NCI-H524 treated with DMSO at 0.1 percent for 48 hours (cell line): ENCODE results near the gene RTN4.

ENCODE experiments used
- DNase-seq: peaks from one replicate; lab custom pipeline; 2025; lab: John Stamatoyannopoulos, UW

Gene RTN4

DNA sequence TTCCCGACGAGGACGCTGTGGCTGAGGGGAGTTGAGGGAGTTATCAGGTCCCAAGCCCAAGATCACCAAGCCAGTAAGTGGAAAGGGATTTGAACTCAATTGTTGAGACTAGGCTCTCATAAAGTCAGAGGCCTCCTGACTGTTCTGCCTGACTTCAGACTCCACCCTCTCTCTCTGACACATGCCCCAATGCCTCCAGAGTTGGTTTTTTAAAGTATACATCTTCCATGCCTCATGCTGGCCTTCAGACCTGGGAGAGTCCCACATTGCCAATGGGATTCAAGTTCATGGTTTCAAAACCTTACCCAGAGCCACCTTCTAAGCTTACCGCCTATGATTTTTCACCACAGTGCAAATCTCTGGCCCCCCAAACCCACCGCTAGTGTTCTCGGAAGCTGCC lies 100.8 kb downstream of the RTN4 start:
- no peak for DNase-seq

DNA sequence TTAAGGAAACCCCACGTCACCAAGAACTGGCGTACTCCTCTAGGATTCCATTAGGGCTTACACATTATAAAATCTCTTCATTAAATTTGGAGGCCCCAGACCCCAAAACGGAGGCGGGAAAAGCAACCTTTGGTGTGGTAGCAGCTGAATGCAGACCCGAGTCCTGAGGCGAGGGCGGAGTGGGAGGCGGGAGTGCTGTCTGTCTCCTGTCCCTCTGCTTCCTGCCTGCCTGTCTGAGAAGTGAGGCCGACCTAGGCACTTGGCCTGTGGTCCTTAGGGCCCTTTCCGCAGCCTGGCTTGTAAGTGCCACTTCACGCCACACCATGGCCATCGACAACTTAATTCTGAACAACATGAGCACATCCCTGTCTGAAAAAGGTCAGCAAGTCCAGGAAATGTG lies 102.1 kb downstream of the RTN4 start:
- DNase-seq: no peak

DNA sequence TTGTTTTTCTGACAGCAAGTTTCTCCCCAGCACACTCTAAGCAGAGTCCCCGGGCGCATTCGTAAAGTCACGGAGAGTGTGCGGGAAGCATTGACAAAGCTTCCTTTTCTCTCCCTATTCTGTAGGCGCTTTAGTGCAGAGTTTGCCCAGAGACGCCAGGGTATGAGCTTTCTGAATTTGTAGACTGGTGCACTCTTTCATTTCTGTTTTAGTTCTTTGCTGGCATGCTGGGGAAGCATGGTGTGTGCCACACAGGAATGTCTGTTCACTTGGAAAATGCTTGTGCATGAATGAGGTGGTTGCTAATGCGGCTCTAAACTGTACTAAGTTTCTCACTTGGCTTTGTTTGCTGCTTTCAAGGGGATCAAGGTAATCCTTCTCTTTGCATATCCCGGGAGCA lies 102.6 kb downstream of the RTN4 start:
- DNase-seq: no peak

DNA sequence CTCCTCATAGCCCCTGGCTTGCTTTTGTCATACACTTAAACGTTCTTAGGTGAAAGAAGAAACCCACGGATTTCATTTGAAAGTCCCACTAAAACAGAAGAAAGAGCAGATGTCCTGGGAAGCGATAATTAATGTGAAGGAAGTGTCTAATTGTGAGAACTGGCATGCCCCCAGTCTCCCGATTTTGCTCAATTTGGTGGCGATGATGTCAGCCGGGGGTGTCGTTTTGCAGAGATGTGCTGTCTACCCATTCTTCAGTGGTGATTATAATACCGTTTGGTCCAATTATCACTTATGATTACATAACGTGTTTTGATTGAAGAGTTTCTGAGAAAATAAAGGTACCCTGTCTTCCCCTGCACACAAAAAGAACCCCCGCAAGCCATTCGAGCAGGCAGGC lies 103.1 kb downstream of the RTN4 start:
- DNase-seq: no peak

DNA sequence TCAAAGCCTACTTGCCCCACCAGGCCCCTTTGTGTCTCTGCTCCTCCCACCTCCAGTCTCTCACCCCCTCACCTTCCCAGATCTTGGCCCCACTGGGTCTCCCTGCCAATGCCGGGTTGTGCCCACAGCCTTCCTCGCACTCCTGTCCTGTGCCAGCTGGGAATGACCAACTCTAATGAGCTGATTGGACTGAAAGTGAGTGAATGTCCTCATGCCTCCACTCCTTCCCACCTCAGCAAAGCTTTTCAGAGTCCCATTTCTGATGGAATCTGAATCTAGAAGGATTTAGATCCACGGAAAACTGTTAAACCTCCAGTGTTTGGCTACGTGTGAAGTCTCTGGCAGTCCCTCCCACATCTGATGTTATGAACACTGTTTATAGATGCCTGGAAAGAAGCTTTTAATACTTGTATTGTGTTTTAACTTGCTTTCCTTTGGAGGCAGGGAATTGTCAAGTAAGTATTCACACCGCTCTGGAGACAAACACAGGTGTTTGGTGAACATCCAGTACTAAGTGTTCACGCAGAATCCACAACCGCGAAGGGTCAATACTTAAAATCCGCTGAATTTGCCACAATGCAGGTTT lies 103.9 kb downstream of the RTN4 start:
- no peak for DNase-seq

DNA sequence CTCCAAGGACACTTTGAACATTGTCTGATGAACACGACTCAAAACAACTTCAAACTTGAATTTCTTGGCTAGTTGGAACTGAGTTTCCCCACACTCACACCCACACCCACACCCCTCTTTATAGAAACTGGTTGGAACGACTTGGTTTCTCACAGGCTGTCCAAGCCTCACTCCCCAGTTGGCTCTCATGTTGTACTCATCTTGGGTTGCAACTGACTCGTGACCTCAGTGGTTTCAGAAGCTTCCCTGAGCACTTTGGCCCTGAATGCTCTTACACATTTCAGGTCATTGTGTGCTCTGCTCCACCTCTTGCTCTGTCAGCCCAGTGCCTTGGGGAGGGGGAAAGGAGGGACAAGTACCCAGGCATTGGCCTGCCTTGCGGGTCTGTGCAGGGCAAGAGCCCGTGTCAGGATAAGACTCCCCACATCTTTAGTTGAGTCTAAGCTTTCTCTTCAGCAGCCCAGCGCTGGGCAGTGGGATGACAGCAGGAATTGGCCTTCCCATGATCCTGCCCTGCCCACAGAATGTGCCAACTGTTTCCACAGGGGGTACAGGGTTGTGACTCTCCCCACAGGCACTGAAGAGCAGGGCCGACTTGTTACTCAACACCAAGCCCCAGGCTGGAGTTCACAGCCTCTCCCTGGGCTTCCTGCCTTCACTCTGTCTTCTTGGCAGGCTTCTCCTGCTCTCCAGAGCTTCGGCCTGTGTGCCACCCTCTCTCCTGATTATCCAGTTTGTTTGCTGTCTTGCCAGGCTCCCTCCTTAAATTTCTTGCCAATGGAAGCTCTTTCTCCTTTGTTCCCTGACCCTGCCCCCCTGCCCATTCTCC lies 104.6 kb downstream of the RTN4 start:
- DNase-seq: no peak

DNA sequence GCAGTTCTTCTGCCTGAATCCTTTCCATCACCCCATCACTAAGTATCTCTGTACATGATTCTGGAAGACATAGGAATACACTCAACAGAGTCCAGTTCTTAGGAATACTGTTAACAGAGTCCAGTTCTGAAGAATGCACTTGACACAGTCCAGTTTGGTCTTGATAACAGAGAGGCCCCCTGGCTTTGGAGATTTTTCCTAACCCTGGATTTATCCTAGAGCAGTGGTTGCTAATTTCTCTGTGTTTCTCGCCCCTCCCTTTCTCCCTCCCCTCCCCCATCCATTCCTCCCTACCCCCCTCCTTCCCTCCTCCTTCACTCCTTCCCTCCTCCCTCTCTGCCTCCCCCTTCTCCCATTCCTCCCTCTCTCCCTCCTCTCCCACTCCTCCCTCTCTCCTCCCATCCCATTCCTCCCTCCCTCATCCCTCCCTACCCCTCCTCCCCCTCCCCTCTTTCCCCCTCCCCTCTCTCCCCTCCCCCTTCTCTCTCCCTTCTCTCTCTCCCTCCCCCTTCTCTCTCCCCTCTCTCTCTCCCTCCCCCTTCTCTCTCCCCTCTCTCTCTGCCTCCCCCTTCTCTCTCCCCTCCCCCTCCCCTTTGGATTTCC lies 105.4 kb downstream of the RTN4 start:
- no peak for DNase-seq

DNA sequence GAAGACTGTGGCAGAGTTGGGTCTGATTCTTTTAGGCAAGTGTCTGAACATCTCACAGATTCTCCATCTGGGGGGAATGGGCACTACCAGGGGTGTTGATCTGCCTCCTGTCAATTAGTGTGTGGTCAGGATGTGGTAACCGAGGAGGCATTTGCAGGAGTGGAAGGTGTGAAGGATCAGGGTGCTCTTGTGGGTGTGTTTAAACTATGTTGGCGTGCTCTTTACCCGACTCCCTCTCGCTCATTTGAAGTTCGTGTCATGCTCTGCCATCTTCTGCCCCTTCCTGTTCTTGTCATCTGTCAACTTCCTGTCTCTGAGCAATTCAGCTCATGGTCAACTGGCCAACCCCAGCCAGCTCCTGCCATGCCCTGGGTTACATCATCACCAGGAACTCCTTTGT lies 107.9 kb downstream of the RTN4 start:
- DNase-seq: no peak

DNA sequence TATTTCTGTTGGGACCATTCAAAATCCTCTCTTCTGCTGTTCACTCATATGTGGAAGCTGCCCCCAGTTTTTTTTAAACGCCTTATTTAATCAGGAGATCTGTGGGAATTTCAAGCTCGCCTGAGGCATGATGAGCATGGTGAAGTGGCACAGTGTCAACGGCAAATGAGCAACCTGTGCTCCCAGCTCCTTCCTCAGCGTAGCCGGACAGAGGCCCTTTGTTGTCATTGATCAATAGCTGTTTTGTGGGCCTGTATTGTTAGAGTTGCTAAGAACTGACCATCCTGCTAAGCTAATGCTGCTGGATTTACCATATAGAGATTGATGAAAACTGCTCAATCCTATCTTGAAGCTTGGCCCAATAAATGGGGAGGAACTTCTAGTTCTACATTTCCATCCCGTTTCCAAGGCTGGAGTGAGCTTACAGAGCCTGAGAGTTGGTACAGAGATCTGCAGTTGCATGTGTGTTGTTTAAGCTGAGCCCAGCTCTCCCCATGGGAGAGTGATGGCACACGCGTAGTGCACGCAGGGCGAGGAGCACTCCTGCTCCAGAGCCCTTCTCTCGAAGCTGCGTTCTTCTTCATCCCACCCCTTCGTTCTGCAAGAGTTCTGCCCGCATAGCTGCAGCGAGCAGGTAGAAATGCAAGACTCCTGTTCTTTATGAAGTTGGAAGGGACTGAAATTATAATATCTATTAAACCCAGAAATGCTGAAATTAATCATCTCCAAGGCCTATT lies 108.8 kb downstream of the RTN4 start:
- no peak for DNase-seq

DNA sequence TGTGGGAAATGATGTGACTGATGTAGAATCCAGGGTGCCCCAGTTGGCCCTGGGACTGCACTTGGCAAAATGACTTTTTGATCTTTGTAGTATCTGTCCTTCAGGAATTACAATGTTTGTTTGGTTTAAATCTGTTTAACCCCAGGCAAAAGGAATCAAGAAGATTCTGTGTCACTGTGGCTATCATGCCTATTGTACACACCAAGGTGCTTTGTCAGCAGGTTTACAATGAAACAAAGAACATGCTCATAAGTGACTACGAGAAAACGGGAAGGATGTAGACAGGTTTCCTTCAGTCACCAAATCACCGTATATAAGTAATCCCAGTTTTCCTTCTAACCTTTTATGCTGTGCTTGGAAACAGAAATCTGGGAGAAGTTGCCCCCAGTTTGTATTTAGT lies 109.5 kb downstream of the RTN4 start:
- no peak for DNase-seq

DNA sequence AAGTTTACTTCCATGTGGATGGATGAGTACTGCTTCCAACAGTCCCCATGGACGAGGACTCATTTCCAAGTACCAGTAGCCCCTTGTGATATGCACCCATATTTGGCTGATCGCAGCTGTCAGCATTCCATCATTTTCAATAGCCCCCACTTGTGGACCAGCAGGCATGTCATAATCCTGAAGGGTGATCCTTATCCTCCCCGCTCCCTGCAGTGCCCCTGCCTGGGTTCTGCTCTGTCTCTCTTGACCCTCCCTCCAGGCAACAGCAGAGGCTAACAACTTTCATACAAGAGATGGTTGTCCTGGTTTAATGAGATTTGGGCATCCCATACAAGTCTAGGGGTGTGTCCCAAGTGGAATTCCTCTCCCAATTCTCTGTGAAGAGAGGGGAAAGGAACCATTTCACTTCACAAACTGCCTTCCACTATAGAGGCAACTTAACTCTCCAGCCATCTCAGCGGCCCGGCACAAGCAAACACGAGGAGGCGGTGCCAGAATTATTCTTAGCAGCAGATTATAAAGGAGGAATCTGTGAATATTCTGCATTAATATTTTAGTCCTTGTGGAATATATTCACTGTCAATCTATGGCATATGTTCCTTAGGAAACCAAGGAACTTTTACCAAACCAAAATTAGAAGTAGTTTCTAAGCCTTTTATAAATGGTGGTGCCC lies 110.7 kb downstream of the RTN4 start:
- peak; percentile 66 for DNase-seq

DNA sequence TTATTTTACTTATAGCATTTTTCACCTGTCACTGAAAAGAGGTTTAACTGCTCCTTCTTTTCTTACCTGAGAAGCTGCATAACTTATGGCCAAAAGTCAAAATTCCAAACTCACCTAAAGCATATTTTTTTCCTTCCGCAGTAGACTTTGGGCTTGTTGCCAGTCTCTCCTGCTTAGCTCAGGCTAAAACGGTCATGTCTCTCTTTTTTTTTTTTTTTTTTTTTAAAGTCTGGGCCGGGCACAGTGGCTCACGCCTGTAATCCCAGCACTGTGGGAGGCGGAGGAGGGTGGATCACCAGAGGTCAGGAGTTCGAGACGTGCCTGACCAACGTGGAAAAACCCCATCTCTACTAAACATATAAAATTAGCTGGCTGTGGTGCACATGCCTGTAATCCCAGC lies 113.5 kb downstream of the RTN4 start:
- DNase-seq: no peak

DNA sequence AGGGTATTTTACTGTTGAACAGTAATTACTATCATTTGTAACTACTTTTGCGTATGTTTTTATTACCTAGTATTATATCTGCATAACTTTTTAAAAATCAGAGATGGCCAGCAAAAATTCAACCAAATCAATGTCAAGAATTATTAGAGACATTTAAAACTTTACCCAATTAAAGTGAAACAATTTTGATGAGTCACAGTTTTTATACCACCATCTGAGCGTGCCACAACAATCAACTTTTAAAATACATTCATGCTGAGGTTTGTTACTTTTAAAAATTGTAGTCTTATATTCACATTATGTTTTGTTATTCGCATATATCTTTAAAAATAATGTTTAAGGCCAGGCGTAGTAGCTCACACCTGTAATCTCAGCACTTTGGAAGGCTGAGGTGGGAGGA lies 114.9 kb downstream of the RTN4 start:
- no peak for DNase-seq

DNA sequence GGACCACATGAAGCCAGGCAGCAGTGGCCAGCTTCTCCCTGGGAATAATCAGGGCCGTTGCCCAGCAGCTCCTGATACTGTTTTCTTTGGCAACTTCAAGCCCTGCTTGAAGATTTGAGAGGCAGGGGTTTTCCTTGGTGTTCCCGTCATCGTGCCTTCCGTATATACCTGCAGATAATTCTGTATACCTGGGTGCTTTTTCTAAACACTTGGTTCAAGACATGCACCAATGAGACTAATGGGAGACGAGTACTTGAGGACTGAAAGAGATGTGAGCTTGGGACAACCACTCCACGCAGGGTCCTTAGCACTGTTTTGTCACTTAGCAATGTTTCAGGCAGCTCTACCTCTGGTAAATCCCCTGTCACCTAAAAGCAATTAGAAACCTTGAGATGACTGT lies 118.8 kb downstream of the RTN4 start:
- no peak for DNase-seq

DNA sequence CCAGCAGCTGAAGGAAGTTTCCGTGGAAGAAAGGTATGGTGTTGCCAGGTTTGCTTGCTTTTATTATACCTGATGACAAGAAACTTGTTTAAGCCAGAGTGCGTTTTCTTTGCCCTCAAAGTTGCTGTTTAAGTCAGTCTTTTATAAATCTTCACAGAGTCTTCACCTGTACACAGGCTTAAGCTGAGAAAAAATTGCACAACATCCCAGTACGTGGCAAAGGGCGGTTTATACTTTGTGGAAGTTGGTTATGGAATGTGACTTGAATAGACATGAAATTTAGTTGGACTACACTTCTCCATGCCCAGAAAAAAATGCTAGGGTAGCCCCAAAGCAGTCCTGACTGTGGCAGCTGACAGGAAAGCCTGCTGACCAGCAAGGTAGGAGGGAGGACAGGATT lies 121.5 kb downstream of the RTN4 start:
- DNase-seq: no peak

DNA sequence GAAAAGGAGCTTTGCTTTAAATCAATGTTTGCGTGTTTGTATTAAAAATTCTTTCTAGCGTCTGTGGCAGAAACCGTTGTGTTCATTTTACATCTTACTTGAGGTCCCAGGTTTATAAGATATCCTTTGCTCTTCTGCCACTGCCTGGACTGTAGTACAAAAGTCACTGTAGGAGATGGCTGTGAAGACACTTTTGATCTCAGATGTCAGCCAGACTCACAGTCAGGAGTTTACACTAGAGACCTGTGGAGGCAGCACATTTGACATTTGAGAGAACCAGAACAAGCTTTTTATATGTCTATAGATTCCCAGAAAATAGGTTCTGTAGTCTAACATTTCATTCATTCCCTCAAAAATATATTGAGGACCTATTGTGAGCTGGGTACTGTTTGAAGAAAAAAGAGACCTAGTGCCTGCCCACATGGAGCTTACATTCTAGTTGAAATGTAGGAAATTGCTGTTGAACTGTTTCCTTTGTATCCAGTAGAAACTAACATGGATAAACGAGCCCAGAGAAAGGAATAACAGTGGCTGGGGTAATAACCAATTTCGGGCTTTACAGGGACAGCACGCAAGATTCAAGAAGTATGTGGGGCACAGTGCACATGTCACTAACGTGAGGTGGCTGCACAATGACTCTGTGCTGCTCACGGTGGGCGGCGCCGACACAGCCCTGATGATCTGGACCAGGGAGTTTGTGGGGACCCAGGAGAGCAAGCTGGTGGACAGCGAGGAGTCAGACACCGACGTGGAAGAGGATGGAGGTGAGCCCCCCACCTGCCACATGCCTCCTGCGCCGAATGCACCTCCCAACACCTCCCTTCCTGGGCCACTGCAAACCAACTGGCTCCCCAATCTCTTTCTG lies 122.3 kb downstream of the RTN4 start:
- no peak for DNase-seq

DNA sequence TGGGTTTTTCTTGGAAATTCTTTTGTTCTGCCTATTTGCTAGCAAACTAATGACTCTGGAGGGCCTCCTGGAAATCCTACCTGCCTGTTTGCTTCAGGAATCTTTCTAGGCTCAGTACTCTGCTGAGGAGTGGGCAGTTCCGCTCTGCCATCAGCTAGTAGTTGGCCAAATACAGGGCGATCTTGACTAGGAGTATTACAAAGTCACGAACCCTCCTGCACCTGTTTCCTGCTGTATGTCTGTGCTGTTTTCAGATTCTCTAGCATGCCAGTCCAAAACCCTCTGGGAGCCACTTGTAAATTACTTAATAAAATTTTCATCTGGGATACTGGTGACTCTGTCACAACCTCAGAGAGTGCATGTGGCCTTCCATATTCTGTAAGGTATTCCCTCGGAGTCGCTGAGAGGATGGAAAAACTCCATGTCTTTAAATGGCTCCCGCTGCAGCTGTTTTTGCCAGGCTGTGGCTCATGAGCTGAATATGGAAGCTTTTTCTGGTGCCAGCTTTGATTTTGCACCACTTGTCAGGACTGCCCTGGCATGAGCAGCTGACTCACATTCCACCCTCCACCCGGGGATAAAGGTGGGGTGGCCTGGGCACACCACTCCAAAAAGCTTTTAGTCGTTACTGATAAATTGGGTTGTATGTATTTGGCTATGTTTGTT lies 123.0 kb downstream of the RTN4 start:
- DNase-seq: no peak

DNA sequence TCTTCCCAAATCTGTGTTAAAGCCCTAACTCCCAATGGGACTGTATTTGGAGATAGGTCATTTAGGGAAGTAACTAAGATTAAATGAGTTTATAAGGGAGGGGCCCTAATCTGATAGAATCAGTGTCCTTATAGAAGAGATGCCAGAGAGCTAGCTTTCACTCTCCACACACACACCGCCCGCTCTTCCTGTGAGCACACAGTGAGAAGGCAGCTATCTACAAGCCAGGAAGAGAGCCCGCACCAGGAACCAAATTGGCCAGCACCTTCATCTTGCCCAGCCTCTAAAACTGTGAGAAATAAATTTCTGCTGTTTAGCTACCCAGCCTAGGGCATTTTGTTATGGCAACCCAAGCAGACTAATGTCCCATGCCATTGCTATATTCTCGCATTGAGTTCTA lies 125.2 kb downstream of the RTN4 start:
- no peak for DNase-seq

DNA sequence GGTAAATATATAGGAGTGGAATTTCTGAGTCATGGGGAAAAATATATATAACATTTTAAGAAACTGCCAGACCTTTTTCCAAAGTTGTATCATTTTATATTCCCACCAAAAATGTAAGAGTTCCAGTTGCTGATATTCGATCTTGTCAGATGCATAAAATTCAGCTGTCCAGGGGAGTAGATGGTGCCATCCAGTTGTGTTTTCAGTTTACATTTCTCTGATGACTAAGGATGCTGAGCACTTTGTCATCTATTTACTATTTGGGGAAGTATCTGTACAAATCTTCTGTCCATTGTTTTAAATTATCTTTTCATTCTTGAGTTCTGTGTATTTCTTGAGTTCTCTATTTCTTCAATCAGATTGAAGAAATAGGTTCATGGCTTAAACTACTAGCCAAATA lies 126.1 kb downstream of the RTN4 start:
- DNase-seq: no peak
